ENCODE results near the gene RPS6KC1.

RPS6KC1 gene

GRCh38 chr1:213281640-213282301, 230.7 kb downstream of the RPS6KC1 start:
- TF ChIP-seq, protein P1, sequence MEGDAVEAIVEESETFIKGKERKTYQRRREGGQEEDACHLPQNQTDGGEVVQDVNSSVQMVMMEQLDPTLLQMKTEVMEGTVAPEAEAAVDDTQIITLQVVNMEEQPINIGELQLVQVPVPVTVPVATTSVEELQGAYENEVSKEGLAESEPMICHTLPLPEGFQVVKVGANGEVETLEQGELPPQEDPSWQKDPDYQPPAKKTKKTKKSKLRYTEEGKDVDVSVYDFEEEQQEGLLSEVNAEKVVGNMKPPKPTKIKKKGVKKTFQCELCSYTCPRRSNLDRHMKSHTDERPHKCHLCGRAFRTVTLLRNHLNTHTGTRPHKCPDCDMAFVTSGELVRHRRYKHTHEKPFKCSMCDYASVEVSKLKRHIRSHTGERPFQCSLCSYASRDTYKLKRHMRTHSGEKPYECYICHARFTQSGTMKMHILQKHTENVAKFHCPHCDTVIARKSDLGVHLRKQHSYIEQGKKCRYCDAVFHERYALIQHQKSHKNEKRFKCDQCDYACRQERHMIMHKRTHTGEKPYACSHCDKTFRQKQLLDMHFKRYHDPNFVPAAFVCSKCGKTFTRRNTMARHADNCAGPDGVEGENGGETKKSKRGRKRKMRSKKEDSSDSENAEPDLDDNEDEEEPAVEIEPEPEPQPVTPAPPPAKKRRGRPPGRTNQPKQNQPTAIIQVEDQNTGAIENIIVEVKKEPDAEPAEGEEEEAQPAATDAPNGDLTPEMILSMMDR (IDR thresholded peaks at IDR 0.05; ENCODE audit: insufficient read depth, low read depth, low read length, missing control alignments), result no peak
- H3K4me3 ChIP-seq (ENCODE audit: low read depth, low read length), result no peak overlapping the region
- no peak for DNase-seq (ENCODE audit: low read depth)

DNA sequence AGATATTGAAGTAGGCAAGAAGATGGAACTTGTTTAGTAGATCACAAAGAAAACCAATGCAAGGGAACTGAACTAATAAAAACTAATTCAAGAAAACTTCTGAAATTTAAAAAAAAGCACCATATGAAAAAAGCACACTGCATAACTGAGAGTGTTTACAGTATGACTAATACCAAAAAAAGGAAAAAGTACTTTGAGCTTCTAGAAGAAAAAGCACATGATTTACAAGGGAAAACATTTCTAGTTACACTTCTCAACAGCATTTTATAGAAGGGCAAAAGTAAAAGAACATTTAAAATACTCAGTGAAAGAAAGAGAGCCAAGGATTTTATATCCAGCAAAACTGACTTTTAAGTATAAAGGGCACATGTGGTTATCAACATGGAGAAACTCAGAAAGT, 233.6 kb downstream of the RPS6KC1 start:
- H3K4me3 ChIP-seq (ENCODE audit: low read depth, low read length), result no peak overlapping the region
- TF ChIP-seq, protein P1 (IDR thresholded peaks at IDR 0.05; ENCODE audit: insufficient read depth, low read depth, low read length, missing control alignments), result no peak
- no peak for DNase-seq (ENCODE audit: low read depth)

DNA sequence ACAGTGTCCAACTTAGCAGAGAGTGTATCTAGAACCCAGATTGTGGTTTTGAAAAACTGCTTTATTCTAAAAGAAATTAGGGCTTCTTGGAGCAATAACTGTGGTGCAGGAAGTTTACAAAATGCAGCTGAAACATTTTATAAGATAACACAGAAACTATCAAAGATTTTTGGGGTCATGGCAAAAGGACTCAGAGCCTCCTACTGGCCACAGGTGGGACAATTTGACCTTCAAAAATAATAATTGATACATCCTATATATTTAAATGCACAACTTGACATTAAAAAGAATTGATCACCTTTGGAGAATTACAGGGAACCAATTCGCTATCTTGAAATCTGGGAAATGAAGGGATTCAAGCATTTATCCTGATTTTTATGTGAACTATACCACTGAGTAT, 235.2 kb downstream of the RPS6KC1 start:
- TF ChIP-seq, protein P1 (IDR thresholded peaks at IDR 0.05; ENCODE audit: insufficient read depth, low read depth, low read length, missing control alignments), result peak; percentile 27
- no peak for DNase-seq (ENCODE audit: low read depth)
- H3K4me3 ChIP-seq (ENCODE audit: low read depth, low read length), result no peak overlapping the region

- no peak for DNase-seq (ENCODE audit: low read depth)
- H3K4me3 ChIP-seq (ENCODE audit: low read depth, low read length), result no peak overlapping the region
- TF ChIP-seq, protein P1 (IDR thresholded peaks at IDR 0.05; ENCODE audit: insufficient read depth, low read depth, low read length, missing control alignments), result no peak
Observed at GRCh38 chr1:213287987-213288386, 236.9 kb downstream of the RPS6KC1 start.

- TF ChIP-seq, protein P1 (IDR thresholded peaks at IDR 0.05; ENCODE audit: insufficient read depth, low read depth, low read length, missing control alignments), result no peak
- no peak for DNase-seq (ENCODE audit: low read depth)
- H3K4me3 ChIP-seq (ENCODE audit: low read depth, low read length), result no peak overlapping the region
Observed at GRCh38 chr1:213291526-213291925, 240.5 kb downstream of the RPS6KC1 start.

GRCh38 chr1:213292614-213293013, 241.6 kb downstream of the RPS6KC1 start:
- H3K4me3 ChIP-seq (ENCODE audit: low read depth, low read length), result no peak overlapping the region
- TF ChIP-seq, protein P1 (IDR thresholded peaks at IDR 0.05; ENCODE audit: insufficient read depth, low read depth, low read length, missing control alignments), result no peak
- DNase-seq (ENCODE audit: low read depth), result no peak

DNA sequence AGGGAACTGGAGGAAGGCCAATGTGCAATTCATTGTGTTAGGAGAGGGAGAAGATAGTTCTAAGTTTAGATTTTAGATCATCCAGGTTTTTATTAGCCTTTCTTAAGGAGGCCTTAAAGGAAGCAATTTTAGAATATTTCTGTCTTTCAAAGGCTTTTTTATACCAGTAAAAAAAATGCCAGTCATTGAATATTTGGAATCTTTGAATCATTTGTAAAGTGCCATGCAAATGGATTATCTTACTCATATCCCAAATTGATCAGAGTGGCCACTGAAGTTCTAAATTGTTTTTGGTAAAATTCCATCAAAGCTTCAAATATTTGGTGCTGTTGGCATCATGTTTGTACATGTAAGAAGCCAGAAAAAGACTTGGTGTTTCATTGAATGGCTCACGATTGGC, 244.8 kb downstream of the RPS6KC1 start:
- TF ChIP-seq, protein P1 (IDR thresholded peaks at IDR 0.05; ENCODE audit: insufficient read depth, low read depth, low read length, missing control alignments), result no peak
- no peak for DNase-seq (ENCODE audit: low read depth)

More for the DNA sequence above, 244.8 kb downstream of the RPS6KC1 start:
- no peak overlapping the region for H3K4me3 ChIP-seq (ENCODE audit: low read depth, low read length)

Measured in GM12865 (cell line).